NB4 (cell line): Measurements from ENCODE around the gene TMPRSS2.

ENCODE experiments used
- MYC ChIP-seq: IDR thresholded peaks from 2 replicates; pipeline ENCODE4 v1.6.1; 2011; ENCODE audit warnings: low read depth, low read length
- POLR2A ChIP-seq: IDR thresholded peaks from 2 replicates; pipeline ENCODE4 v1.6.1; 2011; ENCODE audit warnings: mild to moderate bottlenecking; ENCODE audit not compliant: insufficient read length; ENCODE audit errors: extremely low read depth
- TF ChIP-seq, protein P1 (sequence below): IDR thresholded peaks from one replicate; pipeline ENCODE4 v1.5.1; 2012; ENCODE audit warnings: low read depth, low read length

DNA sequence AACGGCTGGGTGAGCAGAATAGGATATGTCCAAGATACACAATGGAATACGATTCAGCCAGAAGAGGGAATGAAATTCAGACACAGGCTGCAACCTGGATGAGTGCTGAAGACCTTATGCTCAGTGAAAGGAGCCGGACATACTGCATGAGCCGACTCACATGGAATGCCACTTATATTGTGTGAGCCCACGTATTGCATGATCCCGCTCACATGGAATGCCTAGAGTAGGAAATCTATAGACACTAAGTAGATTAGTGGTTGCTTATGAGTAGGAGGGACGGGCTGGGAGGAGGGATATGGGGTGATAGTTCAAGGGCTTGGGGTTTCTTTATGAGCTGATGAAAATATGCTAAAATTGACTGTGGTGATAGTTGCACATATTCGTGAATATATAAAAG, 26.8 kb downstream of the TMPRSS2 start:
- TF ChIP-seq, protein P1, sequence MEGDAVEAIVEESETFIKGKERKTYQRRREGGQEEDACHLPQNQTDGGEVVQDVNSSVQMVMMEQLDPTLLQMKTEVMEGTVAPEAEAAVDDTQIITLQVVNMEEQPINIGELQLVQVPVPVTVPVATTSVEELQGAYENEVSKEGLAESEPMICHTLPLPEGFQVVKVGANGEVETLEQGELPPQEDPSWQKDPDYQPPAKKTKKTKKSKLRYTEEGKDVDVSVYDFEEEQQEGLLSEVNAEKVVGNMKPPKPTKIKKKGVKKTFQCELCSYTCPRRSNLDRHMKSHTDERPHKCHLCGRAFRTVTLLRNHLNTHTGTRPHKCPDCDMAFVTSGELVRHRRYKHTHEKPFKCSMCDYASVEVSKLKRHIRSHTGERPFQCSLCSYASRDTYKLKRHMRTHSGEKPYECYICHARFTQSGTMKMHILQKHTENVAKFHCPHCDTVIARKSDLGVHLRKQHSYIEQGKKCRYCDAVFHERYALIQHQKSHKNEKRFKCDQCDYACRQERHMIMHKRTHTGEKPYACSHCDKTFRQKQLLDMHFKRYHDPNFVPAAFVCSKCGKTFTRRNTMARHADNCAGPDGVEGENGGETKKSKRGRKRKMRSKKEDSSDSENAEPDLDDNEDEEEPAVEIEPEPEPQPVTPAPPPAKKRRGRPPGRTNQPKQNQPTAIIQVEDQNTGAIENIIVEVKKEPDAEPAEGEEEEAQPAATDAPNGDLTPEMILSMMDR: no peak
- TF ChIP-seq POLR2A (no peak), MYC (no peak)
